H9 (cell line): ENCODE data around the gene SERPINB3. TPM values are rescaled to one million over a fixed set of nuclear protein-coding genes. Genes with fewer than 3 reads are reported as not detected.

ENCODE experiments used
- DNase-seq: peaks from one replicate; pipeline ENCODE4 v3.0.0-alpha.2; 2017
- H2AFZ ChIP-seq: one replicate; pipeline ENCODE4 v1.6.1; 2013; ENCODE audit warnings: mild to moderate bottlenecking, low read length, control low read depth, moderate library complexity
- H2AK5ac ChIP-seq: 2 replicates; pipeline ENCODE4 v1.6.1; 2013; ENCODE audit warnings: low read length, control low read depth, mixed read lengths; ENCODE audit not compliant: insufficient read length
- H2BK120ac ChIP-seq: one replicate; pipeline ENCODE4 v1.6.1; 2013; ENCODE audit warnings: low read depth, mild to moderate bottlenecking, low read length, control low read depth, inconsistent platforms; ENCODE audit not compliant: poor library complexity, severe bottlenecking
- H2BK12ac ChIP-seq: 2 replicates; pipeline ENCODE4 v1.6.1; 2013; ENCODE audit warnings: low read length, control low read depth, mixed read lengths, low read depth; ENCODE audit not compliant: insufficient read length
- H2BK15ac ChIP-seq: 2 replicates; pipeline ENCODE4 v1.6.1; 2013; ENCODE audit warnings: low read depth, low read length, control low read depth
- H2BK20ac ChIP-seq: one replicate; pipeline ENCODE4 v1.6.1; 2013; ENCODE audit warnings: low read depth, mild to moderate bottlenecking, low read length, control low read depth, inconsistent platforms; ENCODE audit not compliant: poor library complexity, severe bottlenecking
- H2BK5ac ChIP-seq: 2 replicates; pipeline ENCODE4 v1.6.1; 2013; ENCODE audit warnings: low read length, control low read depth, mixed read lengths; ENCODE audit not compliant: insufficient read length
- H3K14ac ChIP-seq: 2 replicates; pipeline ENCODE4 v1.6.1; 2013; ENCODE audit warnings: low read length, control low read depth; ENCODE audit not compliant: insufficient read depth
- H3K18ac ChIP-seq: 2 replicates; pipeline ENCODE4 v1.6.1; 2013; ENCODE audit warnings: low read depth, mild to moderate bottlenecking, mixed read lengths, low read length, control low read depth; ENCODE audit not compliant: insufficient read length
- H3K23ac ChIP-seq: 2 replicates; pipeline ENCODE4 v1.6.1; 2013; ENCODE audit warnings: low read length, control low read depth, mixed read lengths, low read depth; ENCODE audit not compliant: insufficient read length
- H3K23me2 ChIP-seq: 2 replicates; pipeline ENCODE4 v1.6.1; 2013; ENCODE audit warnings: low read depth, mild to moderate bottlenecking, mixed read lengths, low read length, control low read depth; ENCODE audit not compliant: insufficient read length, poor library complexity, severe bottlenecking
- H3K27ac ChIP-seq: 2 replicates; pipeline ENCODE4 v1.5.1; 2013; ENCODE audit warnings: low read length, control low read depth, mixed read lengths, low read depth; ENCODE audit not compliant: insufficient read length
- H3K27me3 ChIP-seq: 2 replicates; pipeline ENCODE4 v1.6.1; 2013; ENCODE audit warnings: low read length, control low read depth, inconsistent platforms; ENCODE audit not compliant: insufficient read depth
- H3K4ac ChIP-seq: 2 replicates; pipeline ENCODE4 v1.6.1; 2013; ENCODE audit warnings: low read depth, mild to moderate bottlenecking, control low read depth, inconsistent platforms, low read length, moderate library complexity
- H3K4me1 ChIP-seq: 2 replicates; pipeline ENCODE4 v1.6.1; 2013; ENCODE audit warnings: low read length, control low read depth, inconsistent platforms; ENCODE audit not compliant: insufficient read depth
- H3K4me2 ChIP-seq: 2 replicates; pipeline ENCODE4 v1.6.1; 2013; ENCODE audit warnings: low read length, control low read depth, mixed read lengths; ENCODE audit not compliant: insufficient read length, insufficient read depth
- H3K56ac ChIP-seq: 2 replicates; pipeline ENCODE4 v1.6.1; 2013; ENCODE audit warnings: low read depth, mild to moderate bottlenecking, mixed read lengths, low read length, control low read depth; ENCODE audit not compliant: insufficient read length
- H3K79me1 ChIP-seq: 2 replicates; pipeline ENCODE4 v1.6.1; 2013; ENCODE audit warnings: low read depth, mild to moderate bottlenecking, moderate library complexity, low read length, control low read depth, inconsistent platforms; ENCODE audit not compliant: insufficient read depth, poor library complexity, severe bottlenecking
- H3K79me2 ChIP-seq: 2 replicates; pipeline ENCODE4 v1.6.1; 2013; ENCODE audit warnings: low read length, control low read depth, inconsistent platforms; ENCODE audit not compliant: insufficient read depth
- H3K9ac ChIP-seq: 2 replicates; pipeline ENCODE4 v1.6.1; 2013; ENCODE audit warnings: low read length, control low read depth, mixed read lengths; ENCODE audit not compliant: insufficient read length; ENCODE audit errors: extremely low read depth
- H3K9me3 ChIP-seq: one replicate; pipeline ENCODE4 v1.6.1; 2013; ENCODE audit warnings: low read depth, low read length, inconsistent platforms; ENCODE audit not compliant: control insufficient read depth
- H3T11ph ChIP-seq: one replicate; pipeline ENCODE4 v1.6.1; 2013; ENCODE audit warnings: mild to moderate bottlenecking, low read length, control low read depth, inconsistent platforms
- H4K20me1 ChIP-seq: one replicate; pipeline ENCODE4 v1.6.1; 2013; ENCODE audit not compliant: control insufficient read depth, insufficient read length, insufficient read depth
- H4K5ac ChIP-seq: 2 replicates; pipeline ENCODE4 v1.6.1; 2013; ENCODE audit warnings: low read depth, mild to moderate bottlenecking, mixed read lengths, low read length, control low read depth; ENCODE audit not compliant: insufficient read length
- H4K8ac ChIP-seq: replicated peaks from 2 replicates; pipeline ENCODE4 v1.6.1; 2013; ENCODE audit warnings: low read length, control low read depth, mixed read lengths, low read depth; ENCODE audit not compliant: insufficient read length
- H4K91ac ChIP-seq: 2 replicates; pipeline ENCODE4 v1.6.1; 2013; ENCODE audit warnings: low read depth, mild to moderate bottlenecking, moderate library complexity, mixed read lengths, low read length, control low read depth; ENCODE audit not compliant: insufficient read length
- H3K27ac Mint-ChIP-seq, 3 experiments: 2 replicates in 2 of 3; 3 replicates in 1 of 3; pipeline ENCODE4 v1.8.0; 2020 to 2021; ENCODE audit warnings: mixed read lengths in 3 of 3, mild to moderate bottlenecking in 1 of 3, moderate library complexity in 1 of 3
- H3K27me3 Mint-ChIP-seq: 2 replicates; pipeline ENCODE4 v1.8.0; 2021; ENCODE audit warnings: low read depth, mild to moderate bottlenecking, moderate library complexity, mixed read lengths
- H3K36me3 Mint-ChIP-seq, 3 experiments: 2 replicates in 2 of 3; 3 replicates in 1 of 3; pipeline ENCODE4 v1.8.0; 2020 to 2021; ENCODE audit warnings: low read depth in 3 of 3, mixed read lengths in 3 of 3; ENCODE audit not compliant: insufficient read depth in 1 of 3
- H3K4me1 Mint-ChIP-seq, 2 experiments: 2 replicates each; pipeline ENCODE4 v1.8.0; 2020; ENCODE audit warnings: mixed read lengths in 2 of 2
- H3K4me3 Mint-ChIP-seq, 2 experiments: 2 replicates in 1 of 2; 3 replicates in 1 of 2; pipeline ENCODE4 v1.8.0; 2020 to 2021; ENCODE audit warnings: mild to moderate bottlenecking in 2 of 2, mixed read lengths in 2 of 2, moderate library complexity in 1 of 2
- H3K9me3 Mint-ChIP-seq, 2 experiments: 2 replicates in 1 of 2; 3 replicates in 1 of 2; pipeline ENCODE4 v1.8.0; 2020; ENCODE audit warnings: mild to moderate bottlenecking in 2 of 2, mixed read lengths in 2 of 2, moderate library complexity in 1 of 2
- CTCF ChIP-seq: fragments of 200-600 bp; sonication (generic); conservative IDR thresholded peaks from 3 replicates; pipeline ENCODE4 v1.8.0; 2021; ENCODE audit warnings: antibody characterized with exemption, mild to moderate bottlenecking
- WGBS: extraction: QIAGEN DNeasy Blood & Tissue Kit; methylation state at CpG from one replicate; pipeline ENCODE4 v1.1.7; 2013; ENCODE audit warnings: missing lambda C conversion rate, low lambda C conversion rate, mixed read lengths; ENCODE audit not compliant: insufficient read length; ENCODE audit errors: extremely low coverage; 5-methylcytosine and 5-hydroxymethylcytosine counted together
- total RNA-seq: library from RNA; stranded (reverse); gene quantifications from 2 replicates; pipeline ENCODE4 v1.2.1, GENCODE V29; 2021

Gene SERPINB3
- total RNA-seq, 1 experiment from 2014 or later = 1.7 TPM

DNA sequence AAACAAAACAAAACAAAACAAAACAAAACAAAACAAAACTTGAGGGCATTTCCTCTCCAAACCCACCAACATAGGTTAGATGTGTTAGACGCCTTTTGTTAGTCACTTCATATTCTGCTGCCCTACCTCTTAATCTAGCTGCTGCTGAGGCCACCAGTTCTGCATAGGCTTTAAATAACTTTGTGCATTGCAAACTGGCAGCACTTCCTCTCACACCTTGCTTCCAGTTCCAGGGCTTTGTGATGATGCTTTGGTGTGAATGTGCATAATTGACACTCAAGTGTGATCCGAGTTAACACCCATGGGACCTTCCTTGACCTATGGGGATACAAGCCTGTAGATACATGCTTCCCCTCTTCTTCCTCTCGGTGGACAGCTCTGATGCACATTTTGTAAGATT, 38.8 kb upstream of the SERPINB3 start:
- no peaks in the 10 kb centered on the region for H3K27me3 ChIP-seq
- no peaks in the 10 kb centered on the region; the same call in 1 of the 2 replicates for H3K27me3 Mint-ChIP-seq
- H2BK5ac ChIP-seq = no peak overlapping the region
- no peak overlapping the region for H3K27ac Mint-ChIP-seq
- H4K8ac ChIP-seq = no peak overlapping the region
- H3K23me2 ChIP-seq = no peaks in the 10 kb centered on the region
- H4K20me1 ChIP-seq = no peaks in the 10 kb centered on the region
- no peak overlapping the region for H2BK20ac ChIP-seq
- no peak overlapping the region for H3K4me3 Mint-ChIP-seq
- no peak overlapping the region for H3K56ac ChIP-seq
- H3K4me1 Mint-ChIP-seq = no peaks in the 10 kb centered on the region
- no peak overlapping the region for H2AFZ ChIP-seq
- TF ChIP-seq CTCF = no peak
- no peak overlapping the region for H3K27ac ChIP-seq
- H3K4me2 ChIP-seq = no peak overlapping the region
- H3K23ac ChIP-seq = no peak overlapping the region
- H4K91ac ChIP-seq = no peak overlapping the region
- no peak overlapping the region for H4K5ac ChIP-seq
- no peak overlapping the region for H2BK120ac ChIP-seq
- no peak overlapping the region for H2AK5ac ChIP-seq
- H3K4me1 ChIP-seq = no peaks in the 10 kb centered on the region
- no peak overlapping the region for H3K18ac ChIP-seq
- no peak overlapping the region for H3K14ac ChIP-seq
- WGBS = no CpG with 5 or more reads among the region's 3 CpGs
- no peaks in the 10 kb centered on the region for H3K79me2 ChIP-seq
- H3K9me3 Mint-ChIP-seq = no peaks in the 10 kb centered on the region
- no peak for DNase-seq
- H2BK12ac ChIP-seq = no peak overlapping the region
- no peaks in the 10 kb centered on the region for H3K36me3 Mint-ChIP-seq
- no peak overlapping the region for H3K9ac ChIP-seq
- no peaks in the 10 kb centered on the region for H3K79me1 ChIP-seq
- H3K4ac ChIP-seq = no peak overlapping the region
- no peak overlapping the region for H3T11ph ChIP-seq
- no peaks in the 10 kb centered on the region for H3K9me3 ChIP-seq
- no peak overlapping the region for H2BK15ac ChIP-seq
